ENCODE results near the gene FYB1.

- TF ChIP-seq POLR2A (IDR thresholded peaks at IDR 0.05) = no peak
- TF ChIP-seq, protein P1, sequence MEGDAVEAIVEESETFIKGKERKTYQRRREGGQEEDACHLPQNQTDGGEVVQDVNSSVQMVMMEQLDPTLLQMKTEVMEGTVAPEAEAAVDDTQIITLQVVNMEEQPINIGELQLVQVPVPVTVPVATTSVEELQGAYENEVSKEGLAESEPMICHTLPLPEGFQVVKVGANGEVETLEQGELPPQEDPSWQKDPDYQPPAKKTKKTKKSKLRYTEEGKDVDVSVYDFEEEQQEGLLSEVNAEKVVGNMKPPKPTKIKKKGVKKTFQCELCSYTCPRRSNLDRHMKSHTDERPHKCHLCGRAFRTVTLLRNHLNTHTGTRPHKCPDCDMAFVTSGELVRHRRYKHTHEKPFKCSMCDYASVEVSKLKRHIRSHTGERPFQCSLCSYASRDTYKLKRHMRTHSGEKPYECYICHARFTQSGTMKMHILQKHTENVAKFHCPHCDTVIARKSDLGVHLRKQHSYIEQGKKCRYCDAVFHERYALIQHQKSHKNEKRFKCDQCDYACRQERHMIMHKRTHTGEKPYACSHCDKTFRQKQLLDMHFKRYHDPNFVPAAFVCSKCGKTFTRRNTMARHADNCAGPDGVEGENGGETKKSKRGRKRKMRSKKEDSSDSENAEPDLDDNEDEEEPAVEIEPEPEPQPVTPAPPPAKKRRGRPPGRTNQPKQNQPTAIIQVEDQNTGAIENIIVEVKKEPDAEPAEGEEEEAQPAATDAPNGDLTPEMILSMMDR (IDR thresholded peaks at IDR 0.05) = no peak
Measured at GRCh38 chr5:39157701-39158100, 61.7 kb downstream of the FYB1 start.

All from esophagus squamous epithelium (tissue), 4 donors.